Adrenal gland (tissue), 5 donors: ENCODE data around the gene ALDH3B1.

Source experiments
- CTCF ChIP-seq, 6 experiments: fragments of 450-650 bp in 4 of 6; fragments of 200-600 bp in 2 of 6; sonication (generic) in 1 of 6; IDR thresholded peaks; 1 replicate in 5 of 6; 2 replicates in 1 of 6; pipeline versions ENCODE4 v1.5.1 to v1.8.0; 2016 to 2021; ENCODE audit warnings: antibody characterized with exemption in 6 of 6, mild to moderate bottlenecking in 2 of 6, moderate library complexity in 1 of 6
- POLR2A ChIP-seq, 2 donors: fragments of 450-650 bp; IDR thresholded peaks; one replicate each; pipeline ENCODE4 v1.6.1; 2017; ENCODE audit warnings: antibody characterized with exemption in 2 of 2, mild to moderate bottlenecking in 2 of 2, moderate library complexity in 1 of 2
- donor health status: DM: no; HTN: no; CAD: no.

GRCh38 chr11:68010090-68011041 is at the start of gene ALDH3B1:
- TF ChIP-seq CTCF (IDR thresholded peaks at IDR 0.05) = peak in 1 of 6 experiments; percentile 19
- TF ChIP-seq POLR2A (IDR thresholded peaks at IDR 0.05) = peak; percentile 67 to 93
